Spleen (tissue), 7 donors: Measurements from ENCODE around the gene MRPS16.

Experiments used
- POLR2AphosphoS5 ChIP-seq, 3 donors: sonication (generic); formaldehyde crosslinking; IDR thresholded peaks; one replicate each; pipeline ENCODE4 v1.5.1; 2017; ENCODE audit warnings: antibody characterized with exemption in 3 of 3
- TF ChIP-seq, protein P1 (sequence below), 11 experiments: fragments of 200-600 bp in 7 of 11; fragments of 450-650 bp in 4 of 11; sonication (generic) in 4 of 11; IDR thresholded peaks in 8 of 11; conservative IDR thresholded peaks in 3 of 11; 1 replicate in 7 of 11; 2 replicates in 4 of 11; pipeline versions ENCODE4 v1.4.0 to v1.8.0; 2016 to 2021; ENCODE audit warnings: antibody characterized with exemption in 11 of 11, inconsistent platforms in 4 of 11, mild to moderate bottlenecking in 1 of 11
- donor health status: DM: no; HTN: no; CAD: no; lungs with moderate emphysema.
- donor health status: DM: no; HTN: no; CAD: no.
- donor health status: DM: no; HTN: no; CAD: no.

DNA sequence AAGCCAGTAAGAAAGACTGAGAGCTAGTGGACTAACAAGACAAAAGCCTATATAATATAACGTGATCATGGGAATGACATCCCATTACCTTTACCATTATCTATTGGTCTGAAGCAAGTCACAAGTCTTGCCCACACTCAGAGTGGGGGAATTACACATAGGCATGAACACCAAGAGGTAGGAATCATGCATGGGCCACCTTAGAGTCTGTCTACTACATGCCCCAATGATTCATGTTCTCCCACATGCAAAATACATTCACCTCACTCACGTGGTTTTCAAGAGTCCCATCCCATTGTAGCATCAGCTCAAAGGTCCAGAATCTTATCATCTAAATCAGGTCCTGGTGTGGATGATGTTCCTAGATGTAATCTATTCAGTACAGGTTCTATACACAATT is 34.8 kb downstream of the MRPS16 start:
- TF ChIP-seq, protein P1, sequence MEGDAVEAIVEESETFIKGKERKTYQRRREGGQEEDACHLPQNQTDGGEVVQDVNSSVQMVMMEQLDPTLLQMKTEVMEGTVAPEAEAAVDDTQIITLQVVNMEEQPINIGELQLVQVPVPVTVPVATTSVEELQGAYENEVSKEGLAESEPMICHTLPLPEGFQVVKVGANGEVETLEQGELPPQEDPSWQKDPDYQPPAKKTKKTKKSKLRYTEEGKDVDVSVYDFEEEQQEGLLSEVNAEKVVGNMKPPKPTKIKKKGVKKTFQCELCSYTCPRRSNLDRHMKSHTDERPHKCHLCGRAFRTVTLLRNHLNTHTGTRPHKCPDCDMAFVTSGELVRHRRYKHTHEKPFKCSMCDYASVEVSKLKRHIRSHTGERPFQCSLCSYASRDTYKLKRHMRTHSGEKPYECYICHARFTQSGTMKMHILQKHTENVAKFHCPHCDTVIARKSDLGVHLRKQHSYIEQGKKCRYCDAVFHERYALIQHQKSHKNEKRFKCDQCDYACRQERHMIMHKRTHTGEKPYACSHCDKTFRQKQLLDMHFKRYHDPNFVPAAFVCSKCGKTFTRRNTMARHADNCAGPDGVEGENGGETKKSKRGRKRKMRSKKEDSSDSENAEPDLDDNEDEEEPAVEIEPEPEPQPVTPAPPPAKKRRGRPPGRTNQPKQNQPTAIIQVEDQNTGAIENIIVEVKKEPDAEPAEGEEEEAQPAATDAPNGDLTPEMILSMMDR (IDR thresholded peaks at IDR 0.05 in 8 of 11, conservative IDR thresholded peaks at IDR 0.05 in 3 of 11): no peak
- no peak for TF ChIP-seq POLR2AphosphoS5 (IDR thresholded peaks at IDR 0.05)
